SK-MEL-5 (cell line): ENCODE measurements around the gene FCHO2. TPM values are rescaled to one million over a fixed set of nuclear protein-coding genes. Genes with fewer than 3 reads are reported as not detected.
"Not testable (repeated sequence)": the region's sequence is repeated elsewhere in the genome, so short reads cannot be mapped to it uniquely, and the experiment has no call there.

ENCODE experiments used
- DNase-seq: peaks from one replicate; pipeline ENCODE4 v3.0.0-alpha.2; 2016; ENCODE audit warnings: low read depth, low spot score
- in situ Hi-C: cut with HindIII; loops from 2 replicates; pipeline ENCODE4 v1.10.0; 2016; ENCODE audit warnings: low sequenced_read_pairs, high pct_unique_total_duplicates, low pct_unique_long_range_greater_than_20kb
- total RNA-seq: library from RNA; depleted of rRNA; stranded (reverse); fragments of >200 nt; shearing (Covaris generic); gene quantifications from 2 replicates; pipeline ENCODE4 v1.2.3, GENCODE V29; 2014

The FCHO2 gene
- total RNA-seq, 1 experiment from 2014 or later: 6.7 TPM

DNA sequence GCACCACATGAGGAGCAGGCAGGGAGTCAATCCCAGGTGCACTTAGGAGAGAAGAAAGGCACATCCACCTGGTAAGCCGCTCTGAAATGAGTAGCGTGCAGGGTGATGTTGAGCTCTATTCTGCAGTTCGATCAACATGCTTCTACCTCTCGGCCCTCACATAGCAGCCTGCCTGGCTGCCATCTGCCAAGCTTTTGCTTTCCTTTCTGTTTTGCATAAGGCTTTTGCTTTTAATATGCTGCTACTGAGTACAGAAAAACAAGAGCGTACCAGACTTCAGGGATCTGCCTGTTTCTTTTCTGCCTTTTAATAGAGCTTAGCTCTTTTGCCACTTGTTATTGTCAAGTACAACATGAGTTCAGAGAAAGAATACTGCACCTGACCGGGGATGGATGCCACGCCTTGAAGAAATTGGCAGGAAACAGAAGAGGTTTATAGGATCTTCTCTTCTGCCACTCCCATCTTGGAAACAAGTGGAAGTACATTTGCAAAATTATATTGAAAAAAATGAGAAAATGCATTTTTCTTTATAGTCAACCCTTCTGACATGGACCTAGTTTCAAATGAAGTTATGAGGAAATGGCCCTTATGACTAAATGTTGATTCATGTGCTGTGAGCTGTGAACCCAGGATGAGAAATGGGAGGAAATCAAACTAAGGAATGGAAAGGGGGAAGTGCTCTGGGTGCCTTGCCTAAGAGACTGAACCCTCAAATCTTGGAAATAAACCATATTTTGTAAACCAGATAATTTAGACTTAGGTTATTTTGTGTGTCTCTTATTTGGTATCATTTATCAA, 4.0 kb upstream of the FCHO2 start:
- in situ Hi-C loops: no loop called here

DNA sequence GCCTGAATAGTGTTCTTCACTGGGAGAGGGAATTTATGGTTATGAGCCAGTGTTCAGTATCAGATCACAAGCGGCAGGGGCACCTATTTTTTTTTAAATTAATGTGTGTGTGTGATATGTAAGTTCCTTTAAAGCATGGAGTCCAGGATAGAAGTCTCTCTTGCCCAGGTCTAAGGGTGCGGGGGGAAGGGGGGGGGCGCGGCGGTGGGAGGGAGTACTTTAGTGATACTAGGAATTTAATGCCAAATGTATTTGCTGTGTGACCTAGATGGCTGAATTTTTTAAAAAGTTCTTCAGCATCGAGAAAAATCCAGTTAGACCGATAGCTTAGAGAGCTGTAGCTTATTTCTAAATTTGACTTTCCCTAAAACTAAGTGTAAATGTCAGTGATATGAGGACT, 1.5 kb upstream of the FCHO2 start:
- DNase-seq: no peak
- in situ Hi-C loops: no loop called here

More for the DNA sequence above, 4.0 kb upstream of the FCHO2 start:
- DNase-seq: no peak

DNA sequence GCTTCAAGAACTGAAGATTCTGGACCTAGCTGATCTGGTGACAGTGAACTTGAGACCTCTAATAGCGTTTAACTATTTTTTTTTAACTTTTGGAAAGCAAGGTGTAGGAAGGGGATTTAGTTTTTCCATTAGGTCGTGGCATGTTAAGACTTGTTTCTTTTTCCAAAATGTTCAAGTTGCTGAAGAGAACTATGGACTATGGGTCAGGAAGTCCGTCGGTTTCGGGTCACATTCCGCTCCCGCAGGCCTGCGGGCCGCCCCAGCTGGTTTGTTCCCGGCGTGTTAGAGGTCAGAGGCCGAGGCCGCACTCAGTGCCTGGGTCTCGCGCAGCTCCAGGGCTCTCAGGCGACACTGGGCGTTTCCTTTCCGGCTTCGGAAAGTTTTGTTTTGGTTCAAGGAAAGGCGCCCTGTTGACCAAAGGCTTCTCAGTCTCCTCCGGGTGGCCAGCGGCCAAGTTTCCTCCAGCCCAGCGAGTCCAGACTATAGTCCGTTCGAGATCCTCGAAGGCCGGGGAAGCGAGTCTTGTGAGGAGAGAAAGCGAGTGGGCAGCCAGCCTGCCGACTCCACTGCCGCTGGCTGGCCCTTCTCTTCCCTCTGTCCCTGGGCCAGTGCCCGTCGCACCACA, 586 bp upstream of the FCHO2 start:
- no peak for DNase-seq
- in situ Hi-C loops: no loop called here

DNA sequence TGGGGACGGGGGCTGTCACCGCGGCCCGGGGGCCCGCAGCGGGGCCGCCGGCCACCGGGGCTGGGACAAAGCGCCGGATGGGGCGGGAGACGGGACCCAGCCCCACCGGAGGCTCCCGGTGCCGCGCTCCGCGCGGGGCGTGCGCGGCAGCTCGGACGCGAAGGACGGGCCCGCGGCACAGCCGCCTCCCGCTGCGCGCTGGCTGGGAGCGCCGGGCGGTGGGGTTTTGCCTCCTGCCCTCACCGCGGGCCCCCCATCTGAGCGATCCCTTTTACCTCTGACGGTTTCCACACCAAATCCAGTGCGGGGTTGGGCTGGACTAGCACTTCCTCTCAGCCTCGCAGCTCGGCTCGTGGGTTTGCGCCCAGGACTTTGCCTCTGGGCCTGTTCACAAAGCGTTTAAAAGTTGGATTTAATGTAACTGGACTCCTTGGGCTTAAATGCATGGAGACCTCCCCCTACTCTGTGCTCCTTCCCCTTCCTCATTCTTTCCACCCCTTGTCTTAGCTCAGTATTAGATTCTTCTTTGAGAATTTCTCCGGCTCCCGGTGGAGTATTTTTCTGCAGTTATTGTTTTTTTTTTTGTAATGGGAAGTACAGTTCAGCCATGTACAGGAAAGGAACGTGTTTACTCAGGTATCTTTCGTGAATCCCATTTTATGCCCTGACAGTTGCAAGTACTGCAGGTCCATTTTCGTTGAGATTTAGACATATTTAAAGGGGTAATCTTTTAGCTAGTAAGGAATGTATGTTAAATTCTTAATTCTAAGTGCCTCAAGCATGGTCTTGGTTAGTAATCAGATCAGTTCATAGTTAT, 691 bp downstream of the FCHO2 start:
- DNase-seq: peak; percentile 53
- in situ Hi-C loops: no loop called here

DNA sequence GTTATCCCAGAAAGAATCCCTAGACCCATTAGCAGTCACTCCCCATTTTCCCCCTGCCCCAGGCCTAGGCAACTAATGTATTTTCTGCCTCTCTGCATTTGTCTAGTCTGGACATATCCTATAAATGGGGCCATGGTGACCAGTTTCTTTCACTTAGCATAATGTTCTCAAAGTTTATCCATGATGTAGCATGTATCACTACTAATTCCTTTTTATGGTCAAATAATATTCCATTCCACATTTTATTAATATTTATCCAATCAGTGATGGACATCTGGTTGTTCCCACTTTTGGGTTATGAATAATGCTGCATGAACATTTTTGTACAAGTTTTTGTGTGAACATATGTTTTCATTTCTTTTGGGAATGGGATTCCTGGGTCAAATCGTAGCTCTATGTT, 1.5 kb downstream of the FCHO2 start:
- no peak for DNase-seq
- in situ Hi-C loops: no loop called here

DNA sequence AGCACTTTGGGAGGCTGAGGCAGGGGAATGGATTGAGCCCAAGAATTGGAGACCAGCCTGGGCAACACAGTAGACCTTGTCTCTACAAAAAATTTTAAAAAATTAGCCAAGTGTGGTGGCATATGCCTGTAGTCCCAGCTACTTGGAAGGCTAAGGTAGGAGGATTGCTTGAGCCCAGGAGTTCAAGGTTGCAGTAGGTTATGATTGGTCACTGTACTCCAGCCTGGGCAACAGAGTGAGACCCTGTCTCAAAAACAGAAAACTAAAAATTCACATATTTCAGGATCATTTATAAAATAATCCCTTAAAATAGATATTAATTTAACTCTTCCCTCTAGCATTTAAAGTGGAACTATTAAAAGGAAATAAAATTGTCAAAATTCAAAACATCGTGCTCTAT, 3.4 kb downstream of the FCHO2 start:
- in situ Hi-C loops: no loop called here
- no peak for DNase-seq

DNA sequence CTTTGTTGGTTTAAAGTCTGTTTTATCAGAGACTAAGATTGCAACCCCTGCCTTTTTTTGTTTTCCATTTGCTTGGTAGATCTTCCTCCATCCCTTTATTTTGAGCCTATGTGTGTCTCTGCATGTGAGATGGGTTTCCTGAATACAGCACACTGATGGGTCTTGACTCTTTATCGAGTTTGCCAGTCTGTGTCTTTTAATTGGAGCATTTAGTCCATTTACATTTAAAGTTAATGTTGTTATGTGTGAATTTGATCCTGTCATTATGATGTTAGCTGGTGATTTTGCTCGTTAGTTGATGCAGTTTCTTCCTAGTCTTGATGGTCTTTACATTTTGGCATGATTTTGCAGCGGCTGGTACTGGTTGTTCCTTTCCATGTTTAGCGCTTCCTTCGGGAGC, 18.6 kb downstream of the FCHO2 start:
- in situ Hi-C loops: not testable (repeated sequence)

DNA sequence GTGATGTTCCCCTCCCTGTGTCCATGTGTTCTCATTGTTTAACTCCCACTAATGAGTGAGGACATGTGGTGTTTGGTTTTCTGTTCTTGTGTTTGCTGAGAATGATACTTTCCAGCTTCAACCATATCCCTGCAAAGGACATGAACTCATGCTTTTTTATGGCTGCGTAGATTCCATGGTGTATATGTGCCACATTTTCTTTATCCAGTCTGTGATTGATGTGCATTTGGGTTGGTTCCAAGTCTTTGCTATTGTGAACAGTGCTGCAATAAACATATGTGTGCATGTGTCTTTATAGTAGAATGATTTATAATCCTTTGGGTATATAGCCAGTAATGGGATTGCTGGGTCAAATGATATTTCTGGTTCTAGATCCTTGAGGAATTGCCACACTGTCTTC, 21.0 kb downstream of the FCHO2 start:
- in situ Hi-C loops, DNase-seq: not testable (repeated sequence)

More for the DNA sequence above, 18.6 kb downstream of the FCHO2 start:
- not testable (repeated sequence) for DNase-seq

DNA sequence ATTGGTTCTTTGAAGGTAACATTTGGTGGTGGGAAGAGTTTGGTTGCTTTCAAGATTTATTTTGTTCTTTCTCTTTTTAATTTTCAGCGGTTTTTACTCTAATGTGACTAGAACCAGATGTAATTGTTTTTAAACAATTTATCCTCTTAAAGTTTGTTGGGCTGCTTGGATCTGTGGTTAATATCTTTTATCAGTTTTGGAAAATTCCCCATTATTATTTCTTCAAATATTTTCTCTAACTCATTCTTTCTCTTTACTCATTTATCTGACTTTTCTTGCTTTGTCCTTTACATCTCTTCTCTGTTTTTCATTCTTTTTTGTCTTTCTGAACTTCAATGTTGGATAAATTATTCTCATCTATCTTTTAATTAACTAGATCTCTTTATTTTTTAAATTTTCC, 29.9 kb downstream of the FCHO2 start:
- no peak for DNase-seq
- in situ Hi-C loops: no loop called here

DNA sequence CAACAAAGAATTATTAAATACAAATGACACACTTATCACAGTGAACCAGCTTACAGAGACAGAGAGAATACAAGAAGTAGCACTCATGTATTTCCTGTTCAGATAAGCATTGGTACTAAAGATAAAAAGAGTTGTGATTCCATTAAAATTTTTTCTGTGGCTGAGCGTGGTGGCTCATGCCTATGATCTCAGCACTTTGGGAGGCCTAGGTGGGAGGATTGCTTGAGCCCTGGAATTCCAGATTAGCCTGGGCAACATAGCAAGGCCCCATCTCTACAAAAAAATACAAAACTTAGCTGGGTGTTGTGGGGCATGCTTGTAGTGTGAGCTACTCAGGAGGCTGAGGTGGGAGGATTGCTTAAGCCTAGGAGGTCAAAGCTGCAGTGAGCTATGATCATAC, 32.9 kb downstream of the FCHO2 start:
- in situ Hi-C loops: no loop called here
- DNase-seq: no peak

DNA sequence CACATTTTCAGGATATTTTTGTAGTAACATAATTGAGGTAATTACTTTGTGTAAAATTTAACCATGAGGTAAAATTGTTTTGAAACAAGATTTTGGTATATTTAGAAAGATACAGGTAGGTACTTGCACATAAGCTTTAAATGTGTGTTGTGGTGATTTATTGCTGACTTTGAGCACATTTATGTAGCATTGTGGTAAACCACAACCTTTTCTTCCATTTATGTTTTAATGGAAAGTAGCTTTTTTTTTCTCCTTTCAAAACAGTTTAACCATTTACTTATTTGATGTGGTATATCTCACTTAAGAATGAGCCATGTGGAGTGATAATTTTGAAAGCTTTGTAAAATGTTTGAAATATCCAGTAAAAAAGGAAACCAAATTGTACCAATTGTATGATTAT, 35.6 kb downstream of the FCHO2 start:
- in situ Hi-C loops: no loop called here
- DNase-seq: no peak

DNA sequence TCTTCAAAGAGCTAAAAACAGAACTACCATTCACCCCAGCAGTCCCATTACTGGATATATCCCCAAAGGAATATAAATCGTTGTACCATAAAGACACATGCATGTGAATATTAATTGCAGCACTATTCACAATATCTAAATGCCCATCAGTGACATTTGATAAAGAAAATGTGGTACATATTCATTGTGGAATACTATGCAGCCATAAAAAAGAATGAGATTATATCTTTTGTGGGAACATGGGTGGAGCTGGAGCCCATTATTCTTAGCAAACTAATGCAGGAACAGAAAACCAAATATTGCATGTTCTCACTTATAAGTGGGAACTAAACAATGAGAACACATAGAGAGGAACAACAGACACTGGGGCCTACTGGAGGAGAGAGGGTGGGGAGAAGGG, 38.7 kb downstream of the FCHO2 start:
- DNase-seq: no peak

DNA sequence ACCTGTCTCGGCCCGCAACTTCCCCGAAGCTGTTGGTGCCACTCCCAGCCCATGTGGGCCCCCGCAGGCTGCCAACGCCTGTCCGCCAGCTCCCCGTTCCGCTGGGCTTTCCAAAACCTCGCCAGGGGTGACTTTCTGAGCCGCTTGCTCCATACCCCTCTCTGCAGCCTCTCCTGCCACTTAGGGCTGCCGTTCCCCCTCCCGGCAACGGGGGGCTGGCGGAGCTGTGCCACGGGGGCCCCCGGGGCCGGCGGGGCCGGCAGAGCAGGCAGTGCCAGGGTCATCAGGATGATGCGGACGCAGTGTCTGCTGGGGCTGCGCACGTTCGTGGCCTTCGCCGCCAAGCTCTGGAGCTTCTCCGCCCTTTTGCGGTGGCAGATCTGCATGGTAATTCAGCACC, 40.8 kb downstream of the FCHO2 start:
- DNase-seq: no peak
- in situ Hi-C loops: no loop called here

More for the DNA sequence above, 38.7 kb downstream of the FCHO2 start:
- in situ Hi-C loops: no loop called here

DNA sequence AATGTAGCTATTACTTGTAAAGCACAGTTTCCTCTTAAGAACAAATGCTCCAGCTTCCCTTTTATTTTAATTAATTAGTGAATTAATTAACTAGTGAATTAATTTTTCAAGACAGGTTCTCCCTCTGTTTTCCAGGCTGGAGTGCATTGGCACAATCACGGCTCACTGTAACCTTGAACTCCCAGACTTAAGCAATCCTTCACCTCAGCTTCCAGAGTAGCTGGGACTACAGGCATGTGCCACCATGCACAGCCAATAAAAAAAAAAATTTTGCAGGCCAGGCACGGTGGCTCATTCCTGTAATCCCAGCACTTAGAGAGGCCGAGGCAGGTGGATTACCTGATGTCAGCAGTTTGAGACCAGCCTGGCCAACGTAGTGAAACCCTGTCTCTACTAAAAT, 44.1 kb downstream of the FCHO2 start:
- no peak for DNase-seq
- in situ Hi-C loops: no loop called here

DNA sequence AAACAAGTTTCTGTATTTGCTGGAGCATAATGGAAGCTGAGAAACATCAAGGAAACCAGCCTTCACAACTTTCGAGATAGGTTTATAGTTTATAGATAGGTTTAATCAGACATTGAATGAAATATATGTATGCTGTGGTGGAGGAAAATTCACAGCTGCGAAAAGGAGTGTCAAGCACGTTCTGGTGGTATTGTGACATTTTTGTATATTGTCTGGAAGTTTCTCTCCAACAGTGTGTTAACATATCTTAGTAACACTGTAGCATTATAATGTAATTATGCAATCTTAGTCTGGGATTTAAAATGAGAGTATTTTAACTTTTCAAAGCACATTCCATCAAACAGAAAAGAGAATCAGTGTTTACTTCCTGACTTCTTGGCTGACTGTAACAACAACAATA, 50.0 kb downstream of the FCHO2 start:
- no peak for DNase-seq
- in situ Hi-C loops: no loop called here

DNA sequence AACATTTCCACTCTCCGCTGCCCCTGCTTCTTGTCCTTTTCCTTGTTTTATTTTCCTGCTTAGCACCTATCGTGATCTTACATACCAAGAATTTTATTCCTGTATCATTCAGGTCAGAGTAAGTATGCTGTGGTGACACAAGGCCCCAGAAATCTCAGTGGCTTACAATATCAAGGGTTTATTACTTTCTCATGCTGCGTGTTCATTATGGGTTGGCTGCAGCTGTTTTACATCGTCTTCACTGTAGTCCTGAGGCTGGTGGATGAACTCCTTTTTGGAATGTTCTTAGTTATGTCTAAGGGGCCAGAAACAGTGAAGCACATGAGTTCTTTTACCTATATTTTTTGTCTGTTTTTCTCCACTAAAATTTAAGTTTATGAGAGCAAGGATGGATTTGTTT, 51.2 kb downstream of the FCHO2 start:
- no peak for DNase-seq
- in situ Hi-C loops: no loop called here

DNA sequence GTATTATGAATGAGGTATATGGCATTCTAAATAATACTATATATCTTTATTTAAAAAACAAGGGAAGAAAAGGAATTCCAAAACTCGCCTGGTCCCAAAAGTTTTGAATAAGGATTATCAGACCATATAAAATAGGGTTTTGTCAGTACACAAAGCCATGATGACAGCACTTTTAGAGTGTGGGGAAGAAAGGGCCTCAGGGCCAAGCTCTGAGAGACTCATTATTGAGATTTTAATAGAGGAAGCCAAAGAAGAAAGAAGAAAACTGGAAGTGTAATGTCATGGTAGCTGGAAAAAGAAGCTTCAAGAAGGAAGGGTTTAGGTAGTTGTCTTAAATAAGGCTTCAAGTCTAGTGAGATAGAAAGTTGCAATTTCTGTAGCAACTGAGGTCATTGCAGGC, 53.0 kb downstream of the FCHO2 start:
- in situ Hi-C loops: no loop called here

DNA sequence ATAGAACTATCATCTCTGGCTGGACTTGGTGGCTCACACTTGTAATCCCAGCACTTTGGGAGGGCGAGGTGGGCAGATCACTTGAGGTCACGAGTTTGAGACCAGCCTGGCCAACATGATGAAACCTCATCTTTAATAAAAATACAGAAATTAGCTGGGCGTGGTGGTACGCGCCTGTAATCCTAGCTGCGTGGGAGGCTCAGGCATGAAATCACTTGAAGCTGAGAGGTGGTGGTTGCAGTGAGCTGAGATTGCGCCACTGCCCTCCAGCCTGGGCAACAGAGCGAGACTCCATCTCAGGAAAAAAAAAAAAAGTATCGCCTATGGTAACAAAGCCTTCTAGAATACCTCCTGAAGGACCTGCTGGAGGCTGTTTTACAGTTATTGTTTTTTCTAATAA, 55.8 kb downstream of the FCHO2 start:
- in situ Hi-C loops, DNase-seq: not testable (repeated sequence)

More for the DNA sequence above, 53.0 kb downstream of the FCHO2 start:
- peak; percentile 32 for DNase-seq
